Activated CD8-positive, alpha-beta memory T cell treated with anti-CD3 and anti-CD28 coated beads, Interleukin-2, amount 50 U/mL, for 48 hours (primary cell): Measurements from ENCODE around the gene EVI5L.
A peak's percentile ranks its signal among the peaks of the same experiment; 100 is the strongest.

Source experiments
- DNase-seq: peaks from one replicate; pipeline ENCODE4 v3.0.0-alpha.2; 2020

Gene EVI5L

DNA sequence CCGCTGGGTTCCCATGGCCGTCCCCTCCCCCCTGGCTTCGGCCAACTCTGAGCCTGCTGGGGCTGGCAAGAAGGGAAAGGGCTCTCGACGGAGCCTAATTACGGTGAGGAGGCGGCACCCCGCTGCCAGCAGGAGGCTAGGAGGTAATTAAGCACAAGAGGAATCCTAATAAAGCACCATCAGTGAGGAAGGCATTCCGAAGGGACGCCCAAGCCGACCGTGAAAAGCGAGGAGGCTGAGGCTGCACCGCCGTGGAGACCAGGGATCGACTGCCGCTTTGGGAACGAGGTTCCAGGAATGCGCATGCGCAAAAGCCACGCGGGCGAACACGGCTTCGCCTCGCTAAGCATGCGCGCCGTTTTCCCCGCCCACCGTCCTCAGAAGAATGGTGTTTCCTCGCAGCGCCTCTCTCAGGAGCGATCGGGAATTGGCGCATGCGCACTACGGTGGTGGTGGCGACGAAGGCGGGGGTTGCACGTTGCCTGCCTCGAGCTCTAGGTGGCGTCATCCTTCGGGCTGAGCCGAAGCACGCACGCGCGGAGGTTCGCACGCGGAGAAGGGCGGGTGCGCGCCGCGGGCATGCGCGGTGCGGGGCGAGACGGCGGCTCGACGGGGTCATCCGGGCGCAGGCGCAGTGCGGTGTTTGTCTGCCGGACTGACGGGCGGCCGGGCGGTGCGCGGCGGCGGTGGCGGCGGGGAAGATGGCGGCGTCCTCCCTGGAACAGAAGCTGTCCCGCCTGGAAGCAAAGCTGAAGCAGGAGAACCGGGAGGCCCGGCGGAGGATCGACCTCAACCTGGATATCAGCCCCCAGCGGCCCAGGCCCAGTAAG, 73.4 kb downstream of the EVI5L start, which contains the start of gene MAP2K7:
Gene MAP2K7, plus strand, starts transcription at position 634 of the 830 bp plus-strand sequence. Its CDS starts 68 bp downstream, at position 702.
- DNase-seq, result peak; percentile 100

DNA sequence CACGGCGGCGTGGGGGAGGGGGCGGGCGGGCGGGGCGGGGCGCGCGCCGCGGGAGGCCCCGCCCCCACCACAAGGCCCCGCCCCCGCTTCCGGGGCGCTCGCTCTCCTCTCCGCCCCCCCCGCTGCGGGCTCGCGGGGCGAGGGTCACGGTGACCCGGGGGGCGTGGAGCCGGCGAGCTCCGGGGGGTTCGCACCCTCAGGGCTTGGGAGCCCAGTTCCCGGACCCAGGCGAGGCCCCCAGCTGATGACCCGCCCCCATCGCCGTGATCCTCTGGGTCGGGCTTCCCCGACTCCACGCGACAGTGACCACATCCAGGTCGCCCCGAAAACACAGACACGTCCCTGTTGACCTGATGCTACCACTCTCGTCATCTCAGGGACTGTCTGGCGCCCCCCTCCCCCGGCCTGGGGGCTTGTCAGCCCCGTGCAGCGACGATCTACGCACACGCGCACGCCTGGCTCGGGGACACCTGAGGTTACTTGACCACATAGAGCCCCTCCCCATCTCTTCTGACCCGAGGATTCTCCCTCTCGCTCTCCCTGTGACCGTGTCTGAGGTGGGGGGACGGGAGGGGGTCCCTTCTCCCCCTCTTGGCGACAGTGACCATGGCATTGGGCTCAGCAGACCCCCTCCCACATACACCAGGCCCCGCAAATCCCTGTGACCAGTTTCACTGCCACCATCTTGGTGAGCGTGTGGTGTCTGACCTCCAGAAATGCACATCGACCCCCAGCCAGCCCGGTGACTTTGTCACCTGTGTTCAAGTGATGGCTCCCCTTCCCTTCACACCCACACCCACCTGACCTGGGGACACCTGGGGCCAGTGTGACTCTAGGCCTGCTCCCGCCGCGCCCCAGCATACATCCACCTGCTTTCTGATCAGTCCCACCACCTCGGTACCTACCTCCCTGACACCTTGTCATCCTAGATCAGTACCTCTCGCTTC, 74.3 kb downstream of the EVI5L start:
- no peak for DNase-seq

DNA sequence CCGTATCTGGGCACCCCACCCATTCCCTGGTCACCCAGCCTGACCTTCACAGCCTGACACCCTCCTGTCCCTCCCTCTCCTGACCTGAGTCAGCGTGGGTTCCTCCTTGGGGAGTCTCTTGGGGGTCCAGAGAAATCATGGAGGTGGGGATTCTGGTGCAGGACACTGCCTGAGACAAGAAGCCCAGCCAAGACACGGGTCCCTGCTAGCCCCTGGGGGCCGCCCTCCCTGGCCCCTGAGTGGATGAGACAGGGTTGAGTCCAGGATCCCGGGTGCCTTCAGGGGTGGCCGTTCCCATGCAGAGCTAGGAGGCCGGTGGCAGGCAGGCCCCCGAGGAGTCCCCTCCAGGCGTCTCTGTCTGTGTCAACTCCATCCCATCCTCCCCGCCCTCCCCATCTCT, 75.2 kb downstream of the EVI5L start:
- no peak for DNase-seq

DNA sequence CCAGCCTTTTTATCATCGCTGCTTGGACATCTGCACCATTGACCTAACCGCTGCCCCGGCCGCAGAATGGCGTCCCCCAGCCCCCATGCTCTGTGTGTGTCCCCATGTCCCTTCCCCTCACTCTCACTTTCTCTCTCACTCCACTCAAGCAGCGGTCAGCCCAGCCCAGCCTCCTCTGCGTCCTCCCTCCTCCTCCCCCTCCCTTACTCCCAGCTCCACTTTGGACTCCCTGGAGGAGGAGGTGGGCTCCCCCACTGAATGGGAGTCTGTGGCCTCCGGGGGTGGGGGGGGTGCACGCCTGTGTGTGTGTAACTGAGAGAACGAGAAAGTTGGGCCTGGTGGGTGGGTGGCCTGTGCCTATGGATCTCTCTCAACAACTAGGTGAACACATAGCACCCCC, 75.8 kb downstream of the EVI5L start:
- no peak for DNase-seq

DNA sequence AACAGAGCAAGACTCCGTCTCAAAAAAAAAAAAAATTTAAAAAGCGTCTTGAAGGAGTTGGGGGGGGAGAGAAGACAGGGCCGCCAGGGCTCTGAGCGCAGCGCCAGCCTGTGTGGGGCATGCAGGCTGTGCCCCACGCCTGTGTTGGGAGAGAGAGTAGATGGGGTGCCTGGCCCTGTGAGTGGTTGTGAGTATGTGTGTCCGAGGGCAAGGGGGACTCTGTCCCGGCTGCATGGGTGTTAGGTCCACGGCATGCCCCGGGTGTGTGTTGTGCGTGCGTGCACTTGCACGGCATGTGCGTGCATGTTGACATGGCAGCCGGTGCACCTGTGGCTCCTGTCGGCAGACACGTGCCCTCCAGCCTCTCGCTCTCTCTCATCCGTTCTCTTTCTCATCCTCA, 77.1 kb downstream of the EVI5L start:
- no peak for DNase-seq

GRCh38 chr19:7907544-7907943, 77.5 kb downstream of the EVI5L start:
- no peak for DNase-seq

DNA sequence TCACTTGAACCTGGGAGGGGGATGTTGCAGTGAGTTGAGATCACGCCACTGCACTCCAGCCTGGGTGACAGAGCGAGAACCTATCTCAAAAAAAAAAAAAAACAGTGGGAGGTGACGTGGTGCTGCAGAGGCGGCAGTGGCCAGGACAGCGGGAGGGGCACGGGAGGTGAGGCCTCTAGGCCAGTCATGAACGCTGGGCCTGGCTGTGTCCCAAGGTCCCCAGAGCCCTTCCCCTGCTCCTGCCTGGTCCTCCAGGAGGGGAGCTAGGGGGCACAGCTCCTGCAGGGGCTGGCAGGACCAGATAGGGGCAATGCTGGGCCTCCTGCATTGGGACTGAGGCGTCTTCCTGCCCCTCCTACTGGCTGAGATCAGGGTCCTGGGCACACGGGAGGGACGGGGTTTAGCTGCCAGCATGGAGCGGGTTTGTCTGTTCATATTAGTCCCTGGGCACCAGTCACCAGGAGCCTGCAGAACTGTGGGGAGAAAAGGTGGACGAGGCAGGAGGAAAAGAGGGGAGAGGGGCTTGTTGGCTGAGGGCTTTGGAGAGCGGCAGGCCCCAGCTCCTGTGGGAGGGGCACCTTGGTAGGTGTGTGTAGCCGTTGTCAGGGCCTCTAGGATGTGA, 78.2 kb downstream of the EVI5L start:
- DNase-seq, result no peak

GRCh38 chr19:7908742-7909461, 78.9 kb downstream of the EVI5L start:
- no peak for DNase-seq

DNA sequence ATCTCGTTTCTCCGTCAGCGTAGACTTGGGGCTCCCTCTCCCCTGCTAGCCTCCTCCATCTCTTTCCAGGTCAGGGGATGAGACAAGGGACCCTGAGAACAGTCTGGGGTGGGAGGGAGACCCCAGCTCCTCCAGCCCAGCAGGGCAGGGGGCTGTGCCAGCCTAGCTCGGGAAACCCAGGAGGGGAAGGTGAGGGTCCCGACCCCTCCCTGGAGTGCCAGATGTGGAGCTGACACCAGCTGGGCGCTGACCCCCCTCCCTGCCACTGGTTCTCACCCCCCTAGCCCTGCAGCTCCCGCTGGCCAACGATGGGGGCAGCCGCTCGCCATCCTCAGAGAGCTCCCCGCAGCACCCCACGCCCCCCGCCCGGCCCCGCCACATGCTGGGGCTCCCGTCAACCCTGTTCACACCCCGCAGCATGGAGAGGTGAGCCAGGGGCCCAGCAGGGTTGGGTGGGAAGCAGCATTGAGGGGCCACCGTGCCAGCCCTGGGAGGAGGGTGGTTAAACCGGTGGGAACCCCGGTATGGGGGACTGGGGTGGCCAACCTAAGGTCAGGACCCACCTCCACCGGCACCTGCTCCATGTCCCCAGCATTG, 79.6 kb downstream of the EVI5L start:
- no peak for DNase-seq

GRCh38 chr19:7910321-7911161, 80.5 kb downstream of the EVI5L start:
- no peak for DNase-seq

GRCh38 chr19:7911508-7912143, 81.6 kb downstream of the EVI5L start:
- DNase-seq, result no peak

GRCh38 chr19:7912144-7912696, 82.2 kb downstream of the EVI5L start:
- no peak for DNase-seq

- no peak for DNase-seq
Measured at GRCh38 chr19:7912697-7913564, 82.9 kb downstream of the EVI5L start.

GRCh38 chr19:7913652-7914051, 83.6 kb downstream of the EVI5L start:
- no peak for DNase-seq

- DNase-seq, result no peak
Measured at GRCh38 chr19:7914099-7914498, 84.1 kb downstream of the EVI5L start.
